Mesenchymal stem cell (in vitro differentiated cells and primary cell): ENCODE results near the gene KIF17.

Experiments
- DNase-seq: peaks from one replicate; pipeline ENCODE4 v3.0.0-alpha.2; 2013
- H2AFZ ChIP-seq: one replicate; pipeline ENCODE4 v1.6.1; 2013; ENCODE audit warnings: low read depth, mild to moderate bottlenecking, control low read depth, inconsistent platforms, low read length, moderate library complexity
- H2AK5ac ChIP-seq: 2 replicates; pipeline ENCODE4 v1.6.1; 2013; ENCODE audit warnings: low read length, moderate library complexity, mild to moderate bottlenecking, inconsistent platforms; ENCODE audit not compliant: severe bottlenecking
- H2BK120ac ChIP-seq: one replicate; pipeline ENCODE4 v1.6.1; 2013; ENCODE audit warnings: low read depth, mild to moderate bottlenecking, inconsistent platforms, low read length, moderate library complexity
- H2BK12ac ChIP-seq, 2 experiments: one replicate each; pipeline ENCODE4 v1.6.1; 2013; ENCODE audit warnings: inconsistent platforms in 2 of 2, low read length in 2 of 2, mild to moderate bottlenecking in 2 of 2, moderate library complexity in 2 of 2, control low read depth in 1 of 2
- H2BK15ac ChIP-seq: one replicate; pipeline ENCODE4 v1.6.1; 2013; ENCODE audit warnings: mild to moderate bottlenecking, low read depth, inconsistent platforms; ENCODE audit not compliant: poor library complexity, severe bottlenecking
- H2BK5ac ChIP-seq: 2 replicates; pipeline ENCODE4 v1.6.1; 2013; ENCODE audit warnings: low read depth, mild to moderate bottlenecking, low read length, control low read depth, inconsistent platforms; ENCODE audit not compliant: poor library complexity, severe bottlenecking
- H3K14ac ChIP-seq, 2 experiments: one replicate each; pipeline ENCODE4 v1.6.1; 2013; ENCODE audit warnings: inconsistent platforms in 2 of 2, low read length in 2 of 2, control low read depth in 1 of 2, mild to moderate bottlenecking in 1 of 2, moderate library complexity in 1 of 2
- H3K18ac ChIP-seq, 2 experiments: one replicate each; pipeline ENCODE4 v1.6.1; 2013; ENCODE audit warnings: inconsistent platforms in 2 of 2, low read length in 2 of 2, control low read depth in 1 of 2, low read depth in 1 of 2, mild to moderate bottlenecking in 1 of 2
- H3K23ac ChIP-seq, 2 experiments: one replicate each; pipeline ENCODE4 v1.6.1; 2013; ENCODE audit warnings: inconsistent platforms in 2 of 2, low read length in 2 of 2, mild to moderate bottlenecking in 2 of 2, moderate library complexity in 2 of 2, control low read depth in 1 of 2
- H3K27ac ChIP-seq: 2 replicates; pipeline ENCODE4 v1.5.1; 2013; ENCODE audit warnings: mild to moderate bottlenecking, moderate library complexity, low read length, control low read depth, inconsistent platforms; ENCODE audit not compliant: poor library complexity, severe bottlenecking
- H3K27me3 ChIP-seq, 2 experiments: 2 replicates each; pipeline versions ENCODE4 v1.6.1 to v1.7.0; 2013; ENCODE audit warnings: low read length in 2 of 2, mild to moderate bottlenecking in 2 of 2, moderate library complexity in 2 of 2, control low read depth in 1 of 2, inconsistent platforms in 1 of 2; ENCODE audit not compliant: control insufficient read depth in 1 of 2, insufficient read depth in 1 of 2
- H3K36me3 ChIP-seq, 2 experiments: 2 replicates each; pipeline versions ENCODE4 v1.6.1 to v1.7.0; 2013; ENCODE audit warnings: low read length in 2 of 2, control low read depth in 1 of 2, inconsistent platforms in 1 of 2, low read depth in 1 of 2, mild to moderate bottlenecking in 1 of 2; ENCODE audit not compliant: insufficient read depth in 2 of 2, control insufficient read depth in 1 of 2
- H3K4ac ChIP-seq, 2 experiments: one replicate each; pipeline ENCODE4 v1.6.1; 2013; ENCODE audit warnings: inconsistent platforms in 2 of 2, low read length in 2 of 2, mild to moderate bottlenecking in 2 of 2, moderate library complexity in 2 of 2, control low read depth in 1 of 2, low read depth in 1 of 2
- H3K4me1 ChIP-seq: 2 replicates; pipeline ENCODE4 v1.6.1; 2013; ENCODE audit warnings: low read depth, low read length, control low read depth; ENCODE audit not compliant: control insufficient read depth, insufficient read depth
- H3K4me2 ChIP-seq: 2 replicates; pipeline ENCODE4 v1.6.1; 2013; ENCODE audit warnings: low read length, mild to moderate bottlenecking, inconsistent platforms; ENCODE audit not compliant: poor library complexity, severe bottlenecking
- H3K4me3 ChIP-seq, 2 experiments: 2 replicates each; pipeline versions ENCODE4 v1.5.1 to v1.7.0; 2013; ENCODE audit warnings: low read length in 2 of 2, mild to moderate bottlenecking in 2 of 2, control low read depth in 1 of 2, low read depth in 1 of 2; ENCODE audit not compliant: insufficient read depth in 1 of 2
- H3K79me1 ChIP-seq: replicated peaks from 2 replicates; pipeline ENCODE4 v1.6.1; 2013; ENCODE audit warnings: mild to moderate bottlenecking, control low read depth, low read length, inconsistent platforms; ENCODE audit not compliant: poor library complexity, severe bottlenecking
- H3K9ac ChIP-seq: 2 replicates; pipeline ENCODE4 v1.7.0; 2013; ENCODE audit warnings: mild to moderate bottlenecking, low read length, moderate library complexity
- H3K9me3 ChIP-seq: 2 replicates; pipeline ENCODE4 v1.7.0; 2013; ENCODE audit warnings: mild to moderate bottlenecking, low read length; ENCODE audit not compliant: control insufficient read depth
- H4K8ac ChIP-seq: one replicate; pipeline ENCODE4 v1.6.1; 2013; ENCODE audit warnings: inconsistent platforms, mild to moderate bottlenecking, low read length, moderate library complexity
- H4K91ac ChIP-seq: one replicate; pipeline ENCODE4 v1.6.1; 2013; ENCODE audit warnings: mild to moderate bottlenecking, low read length, inconsistent platforms
- WGBS: methylation state at CpG from one replicate; pipeline ENCODE4 v1.1.7; 2013; ENCODE audit warnings: mixed read lengths; 5-methylcytosine and 5-hydroxymethylcytosine counted together

The KIF17 gene

DNA sequence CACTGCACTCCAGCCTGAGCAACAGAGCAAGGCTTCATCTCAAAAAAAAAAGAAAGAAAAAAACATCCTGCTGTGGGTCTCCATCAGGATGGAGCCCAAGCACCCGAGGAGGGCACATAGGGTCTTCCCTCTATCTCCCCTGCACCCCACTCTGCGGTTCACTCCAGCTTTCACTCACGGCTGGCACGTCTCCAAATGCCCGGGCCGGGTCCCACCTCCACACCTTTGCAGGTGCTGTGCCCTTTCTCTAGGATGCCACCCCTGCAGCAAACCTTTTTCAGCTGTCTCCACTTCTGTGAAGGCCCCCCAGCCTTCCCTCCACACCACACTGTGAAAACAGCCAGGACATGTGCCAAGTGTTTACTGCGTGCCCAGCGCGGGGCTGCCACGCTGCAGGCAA is 34.2 kb downstream of the KIF17 start:
- WGBS, result 97% methylated on average over 7 of the region's 10 CpGs

DNA sequence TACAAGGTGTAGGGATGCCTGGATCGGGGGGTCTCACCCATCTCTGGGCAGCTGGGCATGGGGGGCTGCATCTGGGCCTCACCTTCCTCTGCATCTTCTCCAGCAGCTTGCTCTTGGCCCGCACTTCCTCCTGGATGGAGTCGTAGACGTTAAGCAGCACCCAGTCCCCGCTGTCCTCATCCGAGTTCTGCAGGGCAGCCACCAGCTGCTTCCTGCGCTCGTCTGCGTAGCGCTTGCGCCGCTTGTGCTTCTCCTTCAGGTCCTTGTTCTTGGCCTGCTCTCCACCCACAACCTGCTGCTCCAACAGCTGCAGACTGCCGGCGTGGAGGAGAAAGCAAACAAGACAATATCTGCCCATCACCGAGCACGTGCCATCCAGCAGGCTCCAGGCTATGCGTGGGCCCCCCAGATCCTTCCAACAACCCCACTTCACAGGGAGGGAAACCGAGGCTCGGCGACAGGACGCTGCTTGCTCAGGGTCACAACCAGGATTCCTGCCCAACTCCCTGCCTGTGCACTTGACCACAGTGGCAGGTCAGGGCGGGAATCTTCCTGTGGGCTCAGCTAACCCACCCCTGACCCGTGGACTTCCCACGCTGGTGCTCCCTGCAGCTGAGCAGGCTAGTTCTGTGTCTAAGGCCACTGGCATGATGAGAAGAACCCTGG is 35.1 kb downstream of the KIF17 start:
- Histone ChIP-seq H3K79me1 (no peaks in the 10 kb centered on the region), H3K4ac (no peak overlapping the region), H3K36me3 (peaks cover 0 to 5% of the 10 kb centered on the region in 2 experiments), H2BK15ac (peak overlapping the region; percentile 2), H2BK120ac (no peak overlapping the region), H2AK5ac (no peak overlapping the region), H3K14ac (no peak overlapping the region), H3K18ac (no peak overlapping the region), H3K27ac (no peak overlapping the region), H4K8ac (peak overlapping the region; percentile 12), H3K9me3 (no peaks in the 10 kb centered on the region), H4K91ac (no peak overlapping the region), H3K23ac (no peak overlapping the region), H3K27me3 (peaks cover 0 to 8% of the 10 kb centered on the region in 2 experiments), H3K4me1 (no peaks in the 10 kb centered on the region), H2AFZ (no peak overlapping the region), H3K9ac (no peak overlapping the region), H3K4me2 (no peak overlapping the region), H2BK5ac (no peak overlapping the region), H3K4me3 (no peak overlapping the region), H2BK12ac (no peak overlapping the region)
- WGBS, result 95% methylated on average over 24 of the region's 24 CpGs
- no peak for DNase-seq

More for the DNA sequence above, 34.2 kb downstream of the KIF17 start:
- Histone ChIP-seq H3K36me3 (peaks cover 0 to 5% of the 10 kb centered on the region in 2 experiments), H2BK12ac (no peak overlapping the region), H2BK5ac (no peak overlapping the region), H3K14ac (no peak overlapping the region), H3K4me1 (no peaks in the 10 kb centered on the region), H3K4ac (no peak overlapping the region), H3K18ac (no peak overlapping the region), H3K4me3 (no peak overlapping the region), H3K27me3 (peaks cover 0 to 5% of the 10 kb centered on the region in 2 experiments), H2BK15ac (no peak overlapping the region), H3K23ac (no peak overlapping the region), H4K8ac (no peak overlapping the region), H3K4me2 (no peak overlapping the region), H2BK120ac (no peak overlapping the region), H2AK5ac (no peak overlapping the region), H3K9ac (no peak overlapping the region), H3K27ac (no peak overlapping the region), H3K79me1 (no peaks in the 10 kb centered on the region), H3K9me3 (no peaks in the 10 kb centered on the region), H2AFZ (no peak overlapping the region), H4K91ac (no peak overlapping the region)
- no peak for DNase-seq

DNA sequence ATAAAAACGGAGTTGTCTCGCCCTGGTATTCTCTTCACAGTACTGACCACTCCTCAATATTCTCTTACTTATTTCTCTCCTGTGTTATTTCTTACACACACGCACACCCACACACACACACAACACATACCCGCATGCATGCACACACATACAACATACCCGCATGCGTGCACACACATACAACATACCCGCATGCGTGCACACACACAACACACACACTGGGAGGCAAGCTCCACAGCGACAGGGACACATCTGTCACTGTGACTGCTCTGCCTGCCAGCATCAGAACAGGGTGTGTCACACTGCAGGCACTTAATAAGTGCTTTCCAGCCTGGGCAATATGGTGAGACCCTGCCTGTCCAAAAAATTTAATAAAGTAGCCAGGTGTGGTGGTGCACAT is 35.8 kb downstream of the KIF17 start:
- Histone ChIP-seq H2BK15ac (no peak overlapping the region), H2AFZ (no peak overlapping the region), H3K4me2 (no peak overlapping the region), H2BK120ac (no peak overlapping the region), H3K27me3 (peaks cover 0 to 8% of the 10 kb centered on the region in 2 experiments), H2BK5ac (no peak overlapping the region), H3K4ac (no peak overlapping the region), H3K9ac (no peak overlapping the region), H2AK5ac (no peak overlapping the region), H2BK12ac (no peak overlapping the region), H3K23ac (no peak overlapping the region), H4K91ac (no peak overlapping the region), H4K8ac (no peak overlapping the region), H3K27ac (no peak overlapping the region), H3K18ac (no peak overlapping the region), H3K36me3 (peaks cover 0 to 5% of the 10 kb centered on the region in 2 experiments), H3K79me1 (no peaks in the 10 kb centered on the region), H3K9me3 (no peaks in the 10 kb centered on the region), H3K4me1 (no peaks in the 10 kb centered on the region), H3K14ac (no peak overlapping the region), H3K4me3 (no peak overlapping the region)
- WGBS, result 98% methylated on average over 9 of the region's 9 CpGs
- no peak for DNase-seq

DNA sequence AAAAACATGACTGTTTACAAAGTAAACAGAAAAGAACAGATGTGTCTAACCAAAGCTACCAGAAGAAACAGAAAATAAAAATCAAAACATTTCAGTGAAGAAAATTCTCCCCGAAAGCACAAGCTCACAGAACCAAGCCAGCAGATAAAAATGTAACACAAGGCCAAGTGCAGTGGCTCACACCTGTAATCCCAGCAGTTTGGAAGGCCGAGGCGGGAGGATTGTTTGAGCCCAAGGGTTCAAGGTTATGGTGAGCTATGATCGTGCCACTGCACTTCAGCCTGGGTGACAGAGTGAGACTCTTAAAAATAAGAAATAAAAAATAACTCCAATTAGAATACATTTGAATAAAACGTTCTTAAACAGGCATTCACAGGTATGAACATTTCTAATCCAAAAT is 37.5 kb downstream of the KIF17 start:
- Histone ChIP-seq H2AFZ (no peak overlapping the region), H3K9ac (no peak overlapping the region), H3K4me2 (no peak overlapping the region), H2BK120ac (no peak overlapping the region), H3K27me3 (peaks cover 0 to 8% of the 10 kb centered on the region in 2 experiments), H3K4ac (no peak overlapping the region), H3K4me3 (no peak overlapping the region), H3K36me3 (peaks cover 0 to 5% of the 10 kb centered on the region in 2 experiments), H3K4me1 (no peaks in the 10 kb centered on the region), H3K27ac (no peak overlapping the region), H3K9me3 (no peaks in the 10 kb centered on the region), H3K14ac (no peak overlapping the region), H3K79me1 (no peaks in the 10 kb centered on the region), H4K8ac (no peak overlapping the region), H2AK5ac (no peak overlapping the region), H4K91ac (no peak overlapping the region), H3K23ac (no peak overlapping the region), H2BK5ac (no peak overlapping the region), H2BK12ac (no peak overlapping the region), H3K18ac (no peak overlapping the region), H2BK15ac (no peak overlapping the region)
- DNase-seq, result no peak
- WGBS, result 96% methylated on average over 3 of the region's 5 CpGs
